HG03521 (cell line): Measurements from ENCODE around the gene KCNK7.

Experiments
- ATAC-seq: cut with Tn5 transposase; IDR thresholded peaks from one replicate; pipeline ENCODE4 v1.9.1; 2021; ENCODE audit warnings: mild to moderate bottlenecking, moderate library complexity; ENCODE audit not compliant: unreplicated experiment

KCNK7 gene

GRCh38 chr11:65629579-65629978 lies 34.0 kb upstream of the KCNK7 start:
- no peak for ATAC-seq

GRCh38 chr11:65627202-65627601 lies 31.6 kb upstream of the KCNK7 start:
- ATAC-seq, result no peak

GRCh38 chr11:65625628-65626342 lies 30.2 kb upstream of the KCNK7 start:
- no peak for ATAC-seq

GRCh38 chr11:65624931-65625627 lies 29.5 kb upstream of the KCNK7 start:
- ATAC-seq, result no peak

- no peak for ATAC-seq
Measured at GRCh38 chr11:65623852-65624616, 28.4 kb upstream of the KCNK7 start.

- no peak for ATAC-seq
Measured at GRCh38 chr11:65623177-65623576, 27.6 kb upstream of the KCNK7 start.

- ATAC-seq, result no peak
Measured at GRCh38 chr11:65622011-65622410, 26.4 kb upstream of the KCNK7 start.

GRCh38 chr11:65621460-65621859 lies 25.9 kb upstream of the KCNK7 start:
- no peak for ATAC-seq

- ATAC-seq, result no peak
Measured at GRCh38 chr11:65620666-65621065, 25.1 kb upstream of the KCNK7 start.

GRCh38 chr11:65619281-65619928 lies 23.8 kb upstream of the KCNK7 start:
- ATAC-seq, result no peak

- no peak for ATAC-seq
Measured at GRCh38 chr11:65618763-65619162, 23.2 kb upstream of the KCNK7 start.

GRCh38 chr11:65617990-65618751 lies 22.6 kb upstream of the KCNK7 start:
- ATAC-seq, result no peak

- no peak for ATAC-seq
Measured at GRCh38 chr11:65617136-65617850, 21.7 kb upstream of the KCNK7 start.

GRCh38 chr11:65616575-65617001 lies 21.0 kb upstream of the KCNK7 start:
- ATAC-seq, result no peak

GRCh38 chr11:65615950-65616574 lies 20.5 kb upstream of the KCNK7 start:
- no peak for ATAC-seq

- ATAC-seq, result peak; percentile 82
Measured at GRCh38 chr11:65615229-65615949, 19.8 kb upstream of the KCNK7 start, which contains the start of gene PCNX3. PCNX3 (plus strand) TSS chr11:65615776; CDS start chr11:65616312, 536 bp downstream.

GRCh38 chr11:65613091-65613928 lies 17.7 kb upstream of the KCNK7 start:
- no peak for ATAC-seq

GRCh38 chr11:65612691-65613090 lies 17.1 kb upstream of the KCNK7 start:
- no peak for ATAC-seq
